Fibroblast of pulmonary artery (primary cell): Measurements from ENCODE around the gene LEF1.

Experiments
- DNase-seq: peaks from one replicate; pipeline ENCODE4 v3.0.0-alpha.2; 2010; ENCODE audit warnings: low read depth
- H3K4me3 ChIP-seq: replicated peaks from 2 replicates; pipeline ENCODE4 v1.5.1; 2011; ENCODE audit warnings: low read depth, mild to moderate bottlenecking, control low read depth, low read length, moderate library complexity
- CTCF ChIP-seq: IDR thresholded peaks from 2 replicates; pipeline ENCODE4 v1.5.1; 2011; ENCODE audit warnings: mild to moderate bottlenecking, control low read depth, low read length, inconsistent platforms; ENCODE audit errors: missing control alignments

The LEF1 gene

GRCh38 chr4:108034565-108034964 lies 134.2 kb downstream of the LEF1 start:
- TF ChIP-seq CTCF = no peak
- no peak overlapping the region for H3K4me3 ChIP-seq
- no peak for DNase-seq

DNA sequence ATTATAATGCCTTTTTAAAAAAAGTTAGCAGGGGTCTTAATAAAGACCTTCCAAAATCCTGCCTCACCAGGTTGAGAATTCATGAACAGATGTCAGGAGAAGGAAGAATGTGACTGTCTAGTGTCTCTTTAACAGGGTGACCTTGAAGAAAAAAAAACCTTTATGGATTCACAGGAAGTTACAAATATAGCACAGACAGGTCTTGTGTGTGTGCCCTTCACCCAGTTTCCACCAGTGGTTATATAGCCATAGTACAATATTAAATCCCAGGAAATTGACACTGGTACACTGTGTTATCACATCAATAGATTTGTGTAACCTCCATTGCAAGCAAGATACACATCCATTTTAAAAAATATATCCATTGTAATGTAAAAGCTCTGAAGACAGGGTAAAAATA lies 135.4 kb downstream of the LEF1 start:
- DNase-seq = no peak
- no peak overlapping the region for H3K4me3 ChIP-seq
- TF ChIP-seq CTCF = no peak

DNA sequence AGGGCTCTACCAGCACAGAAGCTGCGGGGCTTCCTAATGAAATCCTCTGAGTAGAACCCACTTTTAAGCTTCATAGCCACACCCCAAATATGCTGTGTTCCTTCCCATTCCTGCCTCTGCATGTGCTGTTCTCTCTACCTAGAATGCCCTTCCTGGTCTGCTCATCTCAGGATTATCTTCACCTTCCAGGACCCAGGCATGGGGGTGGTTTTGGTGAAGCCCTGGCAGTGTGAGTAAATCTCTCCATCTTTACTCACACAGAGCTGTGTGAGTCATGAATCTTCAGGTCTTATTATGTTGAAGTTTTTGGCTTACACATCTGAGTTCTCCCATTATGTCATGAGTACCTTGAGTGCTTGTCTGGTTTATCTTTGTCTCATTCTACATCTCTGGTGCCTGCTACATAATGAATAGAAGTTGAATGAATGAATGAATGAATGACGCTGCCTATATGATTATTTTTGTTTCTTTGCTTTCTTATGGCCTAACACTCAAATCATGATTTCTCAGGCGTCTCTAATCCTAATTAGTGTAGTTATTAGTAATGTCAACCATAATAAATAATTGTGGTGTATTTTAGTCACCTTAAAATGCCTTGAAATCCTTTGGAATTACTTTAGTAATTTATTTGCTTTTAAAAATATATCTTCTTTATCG lies 137.2 kb downstream of the LEF1 start:
- DNase-seq = no peak
- TF ChIP-seq CTCF = no peak
- no peak overlapping the region for H3K4me3 ChIP-seq

GRCh38 chr4:108030332-108030731 lies 138.4 kb downstream of the LEF1 start:
- TF ChIP-seq CTCF = peak; percentile 60
- peak; percentile 77 for DNase-seq
- H3K4me3 ChIP-seq = no peak overlapping the region

DNA sequence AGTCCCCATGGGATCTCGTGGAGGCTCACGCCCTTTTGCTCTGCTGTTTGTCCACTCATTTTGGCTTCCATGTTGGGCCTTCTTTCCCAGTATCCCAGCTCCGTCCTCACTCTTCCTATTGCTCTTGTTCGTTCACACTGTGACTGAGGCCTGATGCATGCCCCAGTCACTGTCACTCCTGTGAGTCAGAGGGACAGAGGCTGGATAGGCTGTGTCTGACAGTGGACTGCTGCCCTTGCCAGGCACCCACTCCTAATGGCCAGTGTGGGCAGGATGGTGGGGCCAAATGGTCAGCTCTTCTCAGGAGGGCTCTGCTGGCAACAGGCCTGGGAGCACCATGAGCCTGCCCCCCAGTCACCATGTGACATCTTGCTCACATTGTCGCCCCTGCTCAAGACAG lies 139.0 kb downstream of the LEF1 start:
- no peak for TF ChIP-seq CTCF
- H3K4me3 ChIP-seq = no peak overlapping the region
- DNase-seq = no peak

DNA sequence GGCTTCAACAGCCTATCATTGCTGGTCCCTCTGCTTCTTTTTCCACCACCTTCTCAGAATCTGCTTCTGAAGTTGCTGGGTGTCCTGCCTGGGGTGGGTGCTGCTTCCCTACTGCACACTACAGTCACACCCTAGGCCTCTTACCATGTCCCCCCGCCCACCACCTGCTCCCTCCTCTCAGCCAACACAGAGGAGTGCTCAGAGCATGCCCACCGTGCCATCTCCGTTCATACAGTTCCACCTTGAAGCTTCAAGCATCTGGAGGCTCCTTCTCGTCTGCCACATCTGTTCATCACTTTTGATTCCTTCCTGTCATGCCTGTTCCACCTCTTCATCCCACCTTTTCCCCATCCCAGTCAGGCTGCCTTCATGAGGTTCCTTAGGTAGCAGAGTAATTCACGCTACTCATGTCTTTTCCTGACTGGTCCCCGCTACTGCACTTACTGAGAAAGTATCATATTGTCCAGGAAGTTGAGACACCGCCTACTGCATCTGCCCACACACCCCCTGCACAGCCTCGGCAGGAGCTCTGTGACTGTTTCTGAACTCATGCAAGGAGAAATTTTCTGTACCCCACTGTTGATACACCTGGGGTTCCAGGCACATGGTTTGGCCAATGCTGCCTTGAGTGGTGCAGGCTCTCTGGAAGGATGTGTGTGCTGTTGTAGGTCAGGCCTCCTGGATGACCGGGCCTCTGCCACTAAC lies 139.6 kb downstream of the LEF1 start:
- H3K4me3 ChIP-seq = no peak overlapping the region
- TF ChIP-seq CTCF = no peak
- no peak for DNase-seq

DNA sequence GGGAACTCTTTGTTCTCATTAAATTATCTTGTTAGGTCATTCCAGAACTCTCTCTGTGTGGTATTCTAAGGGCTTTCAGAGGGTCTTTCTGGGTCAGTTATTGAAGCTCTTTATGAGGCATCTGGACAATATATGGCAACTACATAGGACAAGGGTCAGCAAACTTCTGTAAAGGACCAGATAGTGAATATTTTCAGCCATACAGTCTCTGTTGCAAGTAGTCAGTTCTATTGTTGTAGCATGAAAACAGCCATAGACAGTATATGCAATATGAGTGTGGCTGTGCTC lies 143.9 kb downstream of the LEF1 start:
- no peak overlapping the region for H3K4me3 ChIP-seq
- no peak for DNase-seq
- no peak for TF ChIP-seq CTCF
